Glomerular visceral epithelial cell (primary cell): ENCODE results near the gene RRBP1.
"Not testable (repeated sequence)": the region's sequence is repeated elsewhere in the genome, so short reads cannot be mapped to it uniquely, and the experiment has no call there.

Experiments
- DNase-seq: peaks from one replicate; pipeline ENCODE4 v3.0.0-alpha.2; 2016; ENCODE audit errors: extremely low spot score

Gene RRBP1

GRCh38 chr20:17664025-17664633, 17.9 kb downstream of the RRBP1 start:
- no peak for DNase-seq

- peak; percentile 15 for DNase-seq
Measured at GRCh38 chr20:17663486-17663885, 18.6 kb downstream of the RRBP1 start.

GRCh38 chr20:17663040-17663399, 19.0 kb downstream of the RRBP1 start:
- DNase-seq: no peak

- no peak for DNase-seq
Measured at GRCh38 chr20:17662333-17663039, 19.6 kb downstream of the RRBP1 start.

- DNase-seq: no peak
Measured at GRCh38 chr20:17661121-17661744, 20.8 kb downstream of the RRBP1 start.

GRCh38 chr20:17660667-17661066, 21.4 kb downstream of the RRBP1 start:
- no peak for DNase-seq

GRCh38 chr20:17659801-17660200, 22.2 kb downstream of the RRBP1 start:
- no peak for DNase-seq

- not testable (repeated sequence) for DNase-seq
Measured at GRCh38 chr20:17659344-17659743, 22.7 kb downstream of the RRBP1 start.

- no peak for DNase-seq
Measured at GRCh38 chr20:17658648-17658993, 23.4 kb downstream of the RRBP1 start.

GRCh38 chr20:17657898-17658647, 24.0 kb downstream of the RRBP1 start:
- DNase-seq: no peak

- no peak for DNase-seq
Measured at GRCh38 chr20:17657079-17657825, 24.8 kb downstream of the RRBP1 start.

GRCh38 chr20:17655865-17656479, 26.1 kb downstream of the RRBP1 start:
- no peak for DNase-seq

- no peak for DNase-seq
Measured at GRCh38 chr20:17655286-17655651, 26.8 kb downstream of the RRBP1 start.

GRCh38 chr20:17654649-17655285, 27.3 kb downstream of the RRBP1 start:
- peak; percentile 18 for DNase-seq

GRCh38 chr20:17653835-17654648, 28.0 kb downstream of the RRBP1 start:
- no peak for DNase-seq

GRCh38 chr20:17652411-17652810, 29.6 kb downstream of the RRBP1 start:
- no peak for DNase-seq

GRCh38 chr20:17651760-17652388, 30.2 kb downstream of the RRBP1 start:
- DNase-seq: no peak

GRCh38 chr20:17651129-17651759, 30.8 kb downstream of the RRBP1 start:
- no peak for DNase-seq
